ENCODE measurements around the gene ANKRD52. TPM values are rescaled to one million over a fixed set of nuclear protein-coding genes. Genes with fewer than 3 reads are reported as not detected.

ANKRD52 gene
- total and polyA plus RNA-seq, 9 of the 15 experiments (the other 6 are each of a cell fraction or from before 2014, with no cell fraction given), result 0.52 to 46.8 (median 7.9) TPM

DNA sequence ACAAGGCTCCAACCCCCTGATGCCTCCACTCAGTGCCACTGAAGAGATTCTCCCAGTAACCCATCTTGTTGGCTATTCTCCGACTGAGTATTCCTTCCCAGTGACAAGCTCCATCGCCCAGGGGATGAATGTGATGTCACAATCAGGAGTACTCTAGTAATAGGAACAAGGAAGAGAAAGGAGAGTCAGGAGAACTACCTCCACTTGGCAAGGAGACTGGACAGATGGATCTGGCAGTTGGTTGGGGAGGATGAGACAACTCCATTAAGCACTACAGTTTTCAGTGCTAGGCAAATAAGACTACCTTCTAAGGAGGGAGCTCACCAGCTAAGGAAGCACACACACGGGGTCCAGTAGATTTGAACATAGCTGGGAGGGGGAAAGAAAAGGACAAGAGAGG, 41.7 kb downstream of the ANKRD52 start (continued):
- TF ChIP-seq, protein P1, sequence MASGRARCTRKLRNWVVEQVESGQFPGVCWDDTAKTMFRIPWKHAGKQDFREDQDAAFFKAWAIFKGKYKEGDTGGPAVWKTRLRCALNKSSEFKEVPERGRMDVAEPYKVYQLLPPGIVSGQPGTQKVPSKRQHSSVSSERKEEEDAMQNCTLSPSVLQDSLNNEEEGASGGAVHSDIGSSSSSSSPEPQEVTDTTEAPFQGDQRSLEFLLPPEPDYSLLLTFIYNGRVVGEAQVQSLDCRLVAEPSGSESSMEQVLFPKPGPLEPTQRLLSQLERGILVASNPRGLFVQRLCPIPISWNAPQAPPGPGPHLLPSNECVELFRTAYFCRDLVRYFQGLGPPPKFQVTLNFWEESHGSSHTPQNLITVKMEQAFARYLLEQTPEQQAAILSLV (tag; IDR thresholded peaks at IDR 0.05), result no peak
- TF ChIP-seq, protein P2, sequence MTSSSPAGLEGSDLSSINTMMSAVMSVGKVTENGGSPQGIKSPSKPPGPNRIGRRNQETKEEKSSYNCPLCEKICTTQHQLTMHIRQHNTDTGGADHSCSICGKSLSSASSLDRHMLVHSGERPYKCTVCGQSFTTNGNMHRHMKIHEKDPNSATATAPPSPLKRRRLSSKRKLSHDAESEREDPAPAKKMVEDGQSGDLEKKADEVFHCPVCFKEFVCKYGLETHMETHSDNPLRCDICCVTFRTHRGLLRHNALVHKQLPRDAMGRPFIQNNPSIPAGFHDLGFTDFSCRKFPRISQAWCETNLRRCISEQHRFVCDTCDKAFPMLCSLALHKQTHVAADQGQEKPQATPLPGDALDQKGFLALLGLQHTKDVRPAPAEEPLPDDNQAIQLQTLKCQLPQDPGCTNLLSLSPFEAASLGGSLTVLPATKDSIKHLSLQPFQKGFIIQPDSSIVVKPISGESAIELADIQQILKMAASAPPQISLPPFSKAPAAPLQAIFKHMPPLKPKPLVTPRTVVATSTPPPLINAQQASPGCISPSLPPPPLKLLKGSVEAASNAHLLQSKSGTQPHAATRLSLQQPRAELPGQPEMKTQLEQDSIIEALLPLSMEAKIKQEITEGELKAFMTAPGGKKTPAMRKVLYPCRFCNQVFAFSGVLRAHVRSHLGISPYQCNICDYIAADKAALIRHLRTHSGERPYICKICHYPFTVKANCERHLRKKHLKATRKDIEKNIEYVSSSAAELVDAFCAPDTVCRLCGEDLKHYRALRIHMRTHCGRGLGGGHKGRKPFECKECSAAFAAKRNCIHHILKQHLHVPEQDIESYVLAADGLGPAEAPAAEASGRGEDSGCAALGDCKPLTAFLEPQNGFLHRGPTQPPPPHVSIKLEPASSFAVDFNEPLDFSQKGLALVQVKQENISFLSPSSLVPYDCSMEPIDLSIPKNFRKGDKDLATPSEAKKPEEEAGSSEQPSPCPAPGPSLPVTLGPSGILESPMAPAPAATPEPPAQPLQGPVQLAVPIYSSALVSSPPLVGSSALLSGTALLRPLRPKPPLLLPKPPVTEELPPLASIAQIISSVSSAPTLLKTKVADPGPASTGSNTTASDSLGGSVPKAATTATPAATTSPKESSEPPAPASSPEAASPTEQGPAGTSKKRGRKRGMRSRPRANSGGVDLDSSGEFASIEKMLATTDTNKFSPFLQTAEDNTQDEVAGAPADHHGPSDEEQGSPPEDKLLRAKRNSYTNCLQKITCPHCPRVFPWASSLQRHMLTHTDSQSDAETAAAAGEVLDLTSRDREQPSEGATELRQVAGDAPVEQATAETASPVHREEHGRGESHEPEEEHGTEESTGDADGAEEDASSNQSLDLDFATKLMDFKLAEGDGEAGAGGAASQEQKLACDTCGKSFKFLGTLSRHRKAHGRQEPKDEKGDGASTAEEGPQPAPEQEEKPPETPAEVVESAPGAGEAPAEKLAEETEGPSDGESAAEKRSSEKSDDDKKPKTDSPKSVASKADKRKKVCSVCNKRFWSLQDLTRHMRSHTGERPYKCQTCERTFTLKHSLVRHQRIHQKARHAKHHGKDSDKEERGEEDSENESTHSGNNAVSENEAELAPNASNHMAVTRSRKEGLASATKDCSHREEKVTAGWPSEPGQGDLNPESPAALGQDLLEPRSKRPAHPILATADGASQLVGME (CRISPR knock-in tag; IDR thresholded peaks at IDR 0.05), result no peak
- TF ChIP-seq MXI1 (IDR thresholded peaks at IDR 0.05; ENCODE audit: low read depth, low read length) (no peak), YY1 (IDR thresholded peaks at IDR 0.05; ENCODE audit: borderline replicate concordance in 1 of 3, control insufficient read depth in 1 of 3, extremely low read depth in 1 of 3, insufficient read depth in 3 of 3, insufficient read length in 1 of 3, insufficient replicate concordance in 2 of 3, low read depth in 1 of 3, low read length in 2 of 3) (no peak), ATF7 (IDR thresholded peaks at IDR 0.05) (no peak), XRCC5 (IDR thresholded peaks at IDR 0.05; ENCODE audit: low read depth, low read length) (no peak), CHCHD3 (CRISPR knock-in tag; IDR thresholded peaks at IDR 0.05) (no peak)
- TF ChIP-seq, protein P3, sequence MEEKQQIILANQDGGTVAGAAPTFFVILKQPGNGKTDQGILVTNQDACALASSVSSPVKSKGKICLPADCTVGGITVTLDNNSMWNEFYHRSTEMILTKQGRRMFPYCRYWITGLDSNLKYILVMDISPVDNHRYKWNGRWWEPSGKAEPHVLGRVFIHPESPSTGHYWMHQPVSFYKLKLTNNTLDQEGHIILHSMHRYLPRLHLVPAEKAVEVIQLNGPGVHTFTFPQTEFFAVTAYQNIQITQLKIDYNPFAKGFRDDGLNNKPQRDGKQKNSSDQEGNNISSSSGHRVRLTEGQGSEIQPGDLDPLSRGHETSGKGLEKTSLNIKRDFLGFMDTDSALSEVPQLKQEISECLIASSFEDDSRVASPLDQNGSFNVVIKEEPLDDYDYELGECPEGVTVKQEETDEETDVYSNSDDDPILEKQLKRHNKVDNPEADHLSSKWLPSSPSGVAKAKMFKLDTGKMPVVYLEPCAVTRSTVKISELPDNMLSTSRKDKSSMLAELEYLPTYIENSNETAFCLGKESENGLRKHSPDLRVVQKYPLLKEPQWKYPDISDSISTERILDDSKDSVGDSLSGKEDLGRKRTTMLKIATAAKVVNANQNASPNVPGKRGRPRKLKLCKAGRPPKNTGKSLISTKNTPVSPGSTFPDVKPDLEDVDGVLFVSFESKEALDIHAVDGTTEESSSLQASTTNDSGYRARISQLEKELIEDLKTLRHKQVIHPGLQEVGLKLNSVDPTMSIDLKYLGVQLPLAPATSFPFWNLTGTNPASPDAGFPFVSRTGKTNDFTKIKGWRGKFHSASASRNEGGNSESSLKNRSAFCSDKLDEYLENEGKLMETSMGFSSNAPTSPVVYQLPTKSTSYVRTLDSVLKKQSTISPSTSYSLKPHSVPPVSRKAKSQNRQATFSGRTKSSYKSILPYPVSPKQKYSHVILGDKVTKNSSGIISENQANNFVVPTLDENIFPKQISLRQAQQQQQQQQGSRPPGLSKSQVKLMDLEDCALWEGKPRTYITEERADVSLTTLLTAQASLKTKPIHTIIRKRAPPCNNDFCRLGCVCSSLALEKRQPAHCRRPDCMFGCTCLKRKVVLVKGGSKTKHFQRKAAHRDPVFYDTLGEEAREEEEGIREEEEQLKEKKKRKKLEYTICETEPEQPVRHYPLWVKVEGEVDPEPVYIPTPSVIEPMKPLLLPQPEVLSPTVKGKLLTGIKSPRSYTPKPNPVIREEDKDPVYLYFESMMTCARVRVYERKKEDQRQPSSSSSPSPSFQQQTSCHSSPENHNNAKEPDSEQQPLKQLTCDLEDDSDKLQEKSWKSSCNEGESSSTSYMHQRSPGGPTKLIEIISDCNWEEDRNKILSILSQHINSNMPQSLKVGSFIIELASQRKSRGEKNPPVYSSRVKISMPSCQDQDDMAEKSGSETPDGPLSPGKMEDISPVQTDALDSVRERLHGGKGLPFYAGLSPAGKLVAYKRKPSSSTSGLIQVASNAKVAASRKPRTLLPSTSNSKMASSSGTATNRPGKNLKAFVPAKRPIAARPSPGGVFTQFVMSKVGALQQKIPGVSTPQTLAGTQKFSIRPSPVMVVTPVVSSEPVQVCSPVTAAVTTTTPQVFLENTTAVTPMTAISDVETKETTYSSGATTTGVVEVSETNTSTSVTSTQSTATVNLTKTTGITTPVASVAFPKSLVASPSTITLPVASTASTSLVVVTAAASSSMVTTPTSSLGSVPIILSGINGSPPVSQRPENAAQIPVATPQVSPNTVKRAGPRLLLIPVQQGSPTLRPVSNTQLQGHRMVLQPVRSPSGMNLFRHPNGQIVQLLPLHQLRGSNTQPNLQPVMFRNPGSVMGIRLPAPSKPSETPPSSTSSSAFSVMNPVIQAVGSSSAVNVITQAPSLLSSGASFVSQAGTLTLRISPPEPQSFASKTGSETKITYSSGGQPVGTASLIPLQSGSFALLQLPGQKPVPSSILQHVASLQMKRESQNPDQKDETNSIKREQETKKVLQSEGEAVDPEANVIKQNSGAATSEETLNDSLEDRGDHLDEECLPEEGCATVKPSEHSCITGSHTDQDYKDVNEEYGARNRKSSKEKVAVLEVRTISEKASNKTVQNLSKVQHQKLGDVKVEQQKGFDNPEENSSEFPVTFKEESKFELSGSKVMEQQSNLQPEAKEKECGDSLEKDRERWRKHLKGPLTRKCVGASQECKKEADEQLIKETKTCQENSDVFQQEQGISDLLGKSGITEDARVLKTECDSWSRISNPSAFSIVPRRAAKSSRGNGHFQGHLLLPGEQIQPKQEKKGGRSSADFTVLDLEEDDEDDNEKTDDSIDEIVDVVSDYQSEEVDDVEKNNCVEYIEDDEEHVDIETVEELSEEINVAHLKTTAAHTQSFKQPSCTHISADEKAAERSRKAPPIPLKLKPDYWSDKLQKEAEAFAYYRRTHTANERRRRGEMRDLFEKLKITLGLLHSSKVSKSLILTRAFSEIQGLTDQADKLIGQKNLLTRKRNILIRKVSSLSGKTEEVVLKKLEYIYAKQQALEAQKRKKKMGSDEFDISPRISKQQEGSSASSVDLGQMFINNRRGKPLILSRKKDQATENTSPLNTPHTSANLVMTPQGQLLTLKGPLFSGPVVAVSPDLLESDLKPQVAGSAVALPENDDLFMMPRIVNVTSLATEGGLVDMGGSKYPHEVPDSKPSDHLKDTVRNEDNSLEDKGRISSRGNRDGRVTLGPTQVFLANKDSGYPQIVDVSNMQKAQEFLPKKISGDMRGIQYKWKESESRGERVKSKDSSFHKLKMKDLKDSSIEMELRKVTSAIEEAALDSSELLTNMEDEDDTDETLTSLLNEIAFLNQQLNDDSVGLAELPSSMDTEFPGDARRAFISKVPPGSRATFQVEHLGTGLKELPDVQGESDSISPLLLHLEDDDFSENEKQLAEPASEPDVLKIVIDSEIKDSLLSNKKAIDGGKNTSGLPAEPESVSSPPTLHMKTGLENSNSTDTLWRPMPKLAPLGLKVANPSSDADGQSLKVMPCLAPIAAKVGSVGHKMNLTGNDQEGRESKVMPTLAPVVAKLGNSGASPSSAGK (IDR thresholded peaks at IDR 0.05), result no peak

Measured in K562 (cell line).